GM21528 (cell line): ENCODE measurements around the gene TIMM23.
"Not testable (repeated sequence)": the region's sequence is repeated elsewhere in the genome, so short reads cannot be mapped to it uniquely, and the experiment has no call there.

Experiments used
- ATAC-seq: cut with Tn5 transposase; IDR thresholded peaks from one replicate; pipeline ENCODE4 v1.9.1; 2021; ENCODE audit warnings: mild to moderate bottlenecking, moderate library complexity; ENCODE audit not compliant: unreplicated experiment, low FRiP score

Gene TIMM23

GRCh38 chr10:46049497-46049831 lies 77.2 kb downstream of the TIMM23 start:
- not testable (repeated sequence) for ATAC-seq

- no peak for ATAC-seq
Measured at GRCh38 chr10:46050941-46051623, 78.8 kb downstream of the TIMM23 start.

DNA sequence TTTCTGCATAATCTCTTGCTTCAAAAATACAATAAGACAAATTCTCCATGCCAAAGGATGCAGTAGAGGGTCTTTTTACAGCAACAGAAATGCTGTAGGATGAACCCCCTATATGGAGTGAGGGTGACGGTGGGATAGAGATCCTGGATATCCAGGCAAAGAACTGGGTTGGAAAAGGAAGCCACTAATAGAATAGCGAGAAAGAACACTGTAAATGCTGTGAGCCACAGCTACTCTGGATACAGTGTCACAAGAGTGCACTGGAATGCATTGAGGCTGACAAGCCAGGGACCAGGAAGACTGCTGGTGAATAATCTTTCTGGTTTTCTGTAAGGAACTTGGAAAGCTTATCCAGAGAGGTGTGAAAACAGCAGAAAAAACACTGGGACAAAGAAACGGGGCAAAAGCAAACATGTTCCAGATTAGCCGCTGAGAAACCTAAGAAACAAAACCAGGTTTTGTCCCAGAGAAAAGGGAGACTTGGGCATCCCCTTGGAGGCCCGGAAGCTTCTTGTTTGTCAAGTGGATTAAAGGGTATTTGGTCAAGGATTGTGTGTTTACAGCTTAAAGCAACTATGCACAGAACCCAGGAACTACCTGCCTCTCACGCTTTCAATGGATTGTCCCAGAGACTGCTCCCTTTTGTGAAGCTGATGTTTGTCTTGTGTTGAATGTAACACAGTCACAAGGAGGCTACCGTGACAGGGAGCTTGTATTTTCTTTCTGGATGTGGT lies 79.9 kb downstream of the TIMM23 start:
- ATAC-seq = no peak

GRCh38 chr10:46052791-46053375 lies 80.6 kb downstream of the TIMM23 start:
- no peak for ATAC-seq
